Inflammatory macrophage treated with lipopolysaccharide for 4 hours (primary cell): ENCODE results near the gene MYO10.
A peak's percentile ranks its signal among the peaks of the same experiment; 100 is the strongest.

ENCODE experiments used
- DNase-seq: peaks from one replicate; pipeline ENCODE4 v3.0.0-alpha.2; 2020

MYO10 gene

DNA sequence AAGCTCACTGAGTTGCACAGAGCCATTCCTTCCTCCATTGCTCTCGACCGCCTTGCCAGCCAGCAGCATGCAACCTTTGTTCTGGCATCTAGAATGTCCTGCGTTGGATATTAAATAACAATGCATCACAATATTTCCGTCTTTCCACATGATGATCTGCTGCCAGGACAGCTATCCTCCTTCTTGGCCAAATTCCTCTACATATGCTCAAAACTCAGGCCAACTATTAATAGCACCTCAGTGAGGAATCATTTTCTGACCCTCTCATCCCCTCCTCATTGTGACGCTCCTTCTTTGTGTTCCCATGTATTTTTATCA, 128.6 kb downstream of the MYO10 start:
- no peak for DNase-seq

DNA sequence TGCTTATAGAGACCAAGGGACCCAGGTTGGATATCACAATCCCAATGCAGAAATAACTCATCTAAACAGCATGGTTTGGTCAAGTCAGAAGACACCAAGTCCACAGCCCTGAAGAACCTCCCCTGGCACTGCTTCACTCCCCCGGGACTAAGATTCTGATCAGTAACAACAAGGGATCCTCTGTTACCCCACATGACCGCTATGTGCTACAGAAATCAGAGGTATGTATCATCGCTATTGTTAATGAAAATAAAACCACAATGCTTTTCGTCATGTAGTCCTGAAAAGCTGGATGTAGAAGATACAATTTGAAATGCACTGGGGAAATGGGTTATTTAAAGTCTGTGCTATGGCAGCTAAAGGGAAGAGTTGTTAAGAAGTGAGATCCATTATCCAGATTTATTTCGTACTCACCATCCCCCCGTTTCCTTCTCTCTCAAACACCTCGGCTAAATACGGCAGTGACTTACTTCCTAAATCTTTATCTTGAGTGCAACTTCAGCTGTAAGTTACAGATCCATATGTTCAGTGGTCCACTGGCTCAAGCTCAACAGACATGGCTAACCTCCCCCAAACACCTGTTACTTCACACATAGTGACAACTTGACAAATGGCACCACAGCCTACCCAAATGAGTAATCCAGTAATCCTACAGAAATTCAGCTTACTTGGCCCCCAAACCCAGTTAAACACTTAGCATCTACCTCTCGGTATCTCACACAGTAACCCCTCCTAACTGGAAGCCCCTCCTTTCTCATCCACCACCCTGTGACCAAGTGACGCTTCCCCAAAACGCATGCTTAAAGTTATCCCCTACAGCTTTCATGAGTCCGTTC, 129.2 kb downstream of the MYO10 start:
- no peak for DNase-seq

DNA sequence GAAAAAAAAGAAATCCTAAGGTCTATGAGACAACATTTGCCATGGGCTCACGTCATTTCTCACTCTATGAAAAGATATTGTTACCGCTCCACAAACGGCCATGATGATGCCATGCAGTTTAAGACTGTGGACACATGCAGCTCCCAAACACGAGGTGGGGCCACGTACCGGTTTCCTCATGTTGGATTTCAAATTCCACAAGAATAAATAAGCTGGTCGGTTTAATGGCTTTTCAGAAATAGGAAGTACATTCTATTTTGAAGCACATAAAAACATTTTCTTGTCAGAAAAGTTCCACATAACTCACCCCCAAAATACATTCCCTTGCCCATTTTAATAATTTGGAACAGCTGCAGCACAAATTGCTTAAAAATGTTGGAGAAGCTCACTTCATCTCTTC, 130.6 kb downstream of the MYO10 start:
- no peak for DNase-seq

DNA sequence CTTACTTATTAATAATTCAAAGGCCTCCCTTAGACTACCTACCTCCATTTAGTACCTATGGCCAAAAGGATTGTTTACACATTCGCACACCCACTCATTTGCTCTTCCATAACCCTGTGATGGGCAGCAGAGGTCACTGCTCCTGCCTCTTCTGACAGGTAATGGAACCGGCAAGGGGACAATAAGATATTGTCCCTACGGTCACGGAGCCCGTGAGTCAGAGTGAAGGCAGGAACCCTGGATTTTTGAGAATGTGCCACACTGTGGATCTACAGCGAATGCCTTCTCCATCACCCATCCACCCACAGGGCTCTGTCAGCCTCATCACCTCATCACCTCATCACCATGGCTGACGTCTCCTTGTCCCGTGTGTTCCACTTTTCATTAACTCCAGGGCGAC, 132.3 kb downstream of the MYO10 start:
- no peak for DNase-seq

DNA sequence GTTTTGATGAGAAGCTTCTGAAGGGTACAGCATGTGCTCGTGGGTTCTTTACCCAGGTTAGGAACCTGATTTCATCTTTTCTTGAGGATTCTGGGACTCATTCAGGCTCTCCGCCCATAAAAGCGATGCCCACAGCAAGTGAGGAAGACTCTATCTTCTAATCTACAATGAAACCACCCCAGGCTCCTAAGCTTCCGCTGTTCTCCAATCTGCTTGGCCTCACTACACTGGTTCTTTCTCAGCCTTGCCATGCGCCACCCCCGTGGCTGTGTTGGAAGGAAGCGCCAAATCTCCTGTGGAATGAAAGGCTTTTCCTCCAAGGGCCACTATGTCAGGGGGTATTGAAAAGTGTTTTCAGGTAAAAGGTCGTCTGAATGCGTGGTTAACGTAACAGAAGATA, 135.6 kb downstream of the MYO10 start:
- no peak for DNase-seq

DNA sequence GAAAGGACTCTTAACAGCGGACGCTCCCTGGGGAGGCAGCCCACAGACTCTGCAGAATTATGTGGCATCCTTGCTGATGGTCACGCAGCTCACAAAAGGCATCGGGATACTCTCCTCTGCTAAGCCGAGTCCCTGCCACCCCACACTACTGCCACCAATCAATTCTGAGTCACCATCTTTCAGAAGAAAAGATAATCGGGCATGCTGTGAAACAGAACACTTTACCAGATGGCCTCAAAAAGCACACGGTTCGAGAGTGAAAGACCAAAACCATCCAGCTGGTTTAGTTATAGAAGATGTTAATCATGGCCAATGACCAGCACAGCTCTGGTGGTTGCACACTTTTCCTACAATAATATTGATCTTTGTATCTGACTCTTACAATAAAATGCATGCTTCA, 136.3 kb downstream of the MYO10 start:
- no peak for DNase-seq

DNA sequence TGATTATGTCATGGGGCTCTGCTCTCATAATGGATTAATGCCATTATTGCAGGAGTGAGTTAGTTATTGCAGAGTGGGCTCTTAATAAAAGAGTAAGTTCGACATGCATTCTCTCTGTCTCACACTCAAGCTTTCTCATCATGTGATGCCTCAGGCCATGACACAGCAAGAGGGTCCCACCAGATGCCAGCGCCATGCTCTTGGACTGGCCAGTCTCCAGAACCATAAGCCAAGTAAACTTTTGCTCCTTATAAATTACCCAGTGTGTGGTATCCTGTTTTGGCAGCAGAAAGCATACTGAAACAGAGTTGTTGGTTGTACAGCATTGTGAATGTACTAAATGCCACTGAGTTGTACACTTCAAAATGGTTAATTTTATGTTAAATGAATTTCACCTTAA, 138.1 kb downstream of the MYO10 start:
- DNase-seq: no peak

DNA sequence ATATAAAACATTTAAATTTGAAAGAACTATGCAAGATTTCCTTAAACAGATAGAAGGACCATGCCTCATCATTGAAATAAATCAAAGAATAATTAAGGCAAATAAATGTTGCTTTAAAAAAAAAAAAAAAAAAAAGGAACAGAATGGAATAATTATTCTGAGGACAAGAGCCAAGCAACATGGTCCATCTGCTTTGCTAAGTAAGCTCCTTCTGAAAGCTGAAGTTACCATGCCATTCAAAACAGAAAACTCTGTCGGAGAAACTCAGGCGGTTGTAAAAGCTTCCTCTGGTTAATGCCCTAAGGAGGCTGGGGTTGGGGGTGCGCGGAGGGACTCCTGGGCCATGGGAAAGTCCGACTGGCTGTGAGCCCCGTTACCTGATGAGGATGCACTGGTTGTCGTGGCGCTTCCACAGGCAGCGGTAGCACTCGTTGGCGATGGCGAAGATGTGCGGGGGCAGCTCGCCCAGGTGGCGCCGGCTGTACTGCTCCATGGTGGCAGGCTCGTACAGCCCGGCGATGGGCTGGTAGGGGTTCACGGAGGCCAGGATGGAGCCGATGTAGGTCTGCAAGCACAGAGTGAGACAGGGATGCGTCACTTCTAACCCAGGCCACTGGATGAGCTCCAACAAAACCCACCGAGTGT, 141.7 kb downstream of the MYO10 start:
- DNase-seq: no peak

DNA sequence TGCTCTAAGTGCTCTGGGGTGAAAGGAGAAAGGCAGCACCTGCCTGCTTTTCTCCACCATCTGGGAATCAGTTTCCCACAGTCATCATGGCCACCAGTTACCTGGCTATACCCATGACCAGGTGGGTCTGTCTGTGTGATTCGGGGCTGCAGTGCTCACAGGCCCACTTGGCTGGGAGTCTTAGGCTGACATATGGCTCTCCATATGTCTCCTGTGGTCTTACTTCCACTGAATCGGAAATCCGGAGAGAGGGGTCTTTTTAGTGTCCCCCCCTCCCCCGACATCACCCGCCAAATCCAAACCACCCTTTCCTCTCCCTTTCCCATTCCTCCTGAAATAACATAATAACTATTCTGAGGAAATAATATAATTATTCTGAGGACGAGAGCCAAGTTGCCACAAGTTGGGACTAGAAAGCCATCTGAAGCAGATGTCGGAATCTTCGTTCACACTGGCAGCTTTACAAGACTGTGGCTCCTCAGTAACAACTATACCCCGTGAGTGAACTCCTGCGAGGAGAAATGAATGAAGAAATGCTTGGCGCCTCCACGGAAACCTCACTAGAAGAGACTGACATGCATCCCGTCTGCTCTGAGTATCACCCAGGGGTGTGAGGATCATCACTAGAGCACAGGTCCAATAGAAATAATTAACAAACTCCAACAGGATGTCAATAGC, 143.4 kb downstream of the MYO10 start:
- DNase-seq: no peak

DNA sequence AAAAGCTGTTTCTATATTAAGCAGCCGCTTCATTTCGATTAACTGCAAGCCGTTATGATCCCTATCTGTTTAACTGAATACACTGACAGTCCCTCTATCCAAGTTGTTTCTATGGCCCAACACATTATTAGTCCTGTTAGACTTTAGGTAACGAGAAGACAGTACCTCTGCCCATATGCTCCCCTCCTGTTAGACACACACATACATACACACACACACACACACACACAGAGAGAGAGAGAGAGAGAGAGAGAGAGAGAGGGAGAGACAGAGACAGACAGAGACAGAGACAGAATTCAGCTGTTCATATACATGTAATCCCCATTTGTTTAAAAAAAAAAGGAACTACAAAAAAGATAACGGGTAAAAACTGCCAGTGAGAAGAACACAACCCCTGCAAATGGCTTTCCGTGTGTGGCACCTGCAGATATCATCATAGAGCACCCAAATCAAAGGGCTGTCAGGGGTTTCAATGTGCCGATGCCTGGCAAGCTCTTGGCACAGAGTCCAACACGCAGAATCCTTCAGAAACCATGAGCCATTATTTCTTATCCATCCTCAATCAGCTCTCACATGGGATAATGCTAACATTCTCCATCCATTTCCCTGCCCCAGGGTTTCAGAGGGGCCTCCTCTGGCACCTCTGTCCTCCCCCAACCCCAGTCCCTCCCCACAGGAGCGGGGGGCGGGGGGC, 144.0 kb downstream of the MYO10 start:
- DNase-seq: no peak

DNA sequence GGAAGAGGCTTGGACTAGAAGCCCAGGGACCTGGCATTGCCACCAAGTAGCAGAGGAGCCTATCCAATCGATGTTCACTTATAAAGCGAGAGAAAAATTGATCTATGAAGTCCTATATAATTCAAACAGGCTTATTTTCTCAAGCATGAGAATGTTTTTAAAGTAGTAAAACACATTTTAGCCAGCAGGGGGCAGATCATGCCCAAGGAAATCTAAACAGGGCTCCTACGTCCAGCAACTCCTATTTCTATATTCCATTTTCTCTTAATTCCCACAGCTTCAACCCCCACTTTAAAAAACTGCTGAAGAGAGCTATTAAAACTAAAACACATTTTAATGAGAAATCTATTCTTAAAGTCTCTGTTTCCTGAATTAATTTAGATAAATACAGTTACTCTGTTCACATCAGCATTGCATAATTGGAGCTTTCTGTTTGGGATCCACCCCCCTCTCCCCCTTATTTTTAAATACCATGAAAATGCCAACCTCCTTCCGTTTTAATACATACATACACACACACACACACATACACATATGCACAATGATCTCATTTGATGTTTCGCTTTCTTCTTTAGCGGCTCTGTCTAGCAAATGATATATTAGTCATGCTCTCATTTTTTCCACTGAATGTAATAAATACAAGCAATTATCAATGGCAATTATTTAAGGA, 144.9 kb downstream of the MYO10 start:
- peak; percentile 70 for DNase-seq

DNA sequence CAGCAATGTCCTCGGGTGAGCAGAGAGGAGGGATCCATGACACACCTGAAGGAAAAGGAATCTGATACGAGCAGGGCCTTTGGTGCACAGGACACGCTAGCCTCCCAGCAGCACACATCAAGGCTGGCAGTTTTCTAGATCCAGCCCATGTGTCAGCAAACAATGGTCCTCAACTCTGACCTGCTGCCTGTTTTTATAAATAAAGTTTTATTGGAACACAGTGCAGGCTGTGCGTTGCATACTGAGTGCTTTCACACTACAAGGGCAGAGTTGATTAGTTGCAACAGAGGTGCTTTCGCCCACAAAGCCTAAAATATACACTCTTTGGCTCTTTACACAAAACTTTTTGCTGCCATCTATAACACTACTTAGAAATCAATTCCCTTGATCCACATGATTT, 147.1 kb downstream of the MYO10 start:
- DNase-seq: no peak

DNA sequence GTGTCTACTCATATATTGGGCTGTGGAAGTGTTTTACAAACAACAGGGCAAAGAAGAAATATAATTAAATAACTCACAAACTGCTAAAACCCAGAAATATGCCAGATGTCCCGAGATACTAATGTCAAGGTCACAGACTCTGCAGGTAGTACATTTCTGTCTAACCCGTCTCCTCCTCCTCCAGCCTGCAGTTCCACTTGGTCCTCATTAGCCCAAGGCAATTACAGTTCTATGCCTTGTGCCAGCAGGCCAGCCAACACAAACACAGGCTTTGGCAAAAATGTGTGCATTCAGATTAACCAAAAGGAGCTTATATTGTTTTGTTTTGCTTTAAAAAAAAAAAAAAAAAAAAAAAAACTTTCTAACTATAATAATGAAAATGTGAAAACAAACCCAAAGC, 148.8 kb downstream of the MYO10 start:
- no peak for DNase-seq

DNA sequence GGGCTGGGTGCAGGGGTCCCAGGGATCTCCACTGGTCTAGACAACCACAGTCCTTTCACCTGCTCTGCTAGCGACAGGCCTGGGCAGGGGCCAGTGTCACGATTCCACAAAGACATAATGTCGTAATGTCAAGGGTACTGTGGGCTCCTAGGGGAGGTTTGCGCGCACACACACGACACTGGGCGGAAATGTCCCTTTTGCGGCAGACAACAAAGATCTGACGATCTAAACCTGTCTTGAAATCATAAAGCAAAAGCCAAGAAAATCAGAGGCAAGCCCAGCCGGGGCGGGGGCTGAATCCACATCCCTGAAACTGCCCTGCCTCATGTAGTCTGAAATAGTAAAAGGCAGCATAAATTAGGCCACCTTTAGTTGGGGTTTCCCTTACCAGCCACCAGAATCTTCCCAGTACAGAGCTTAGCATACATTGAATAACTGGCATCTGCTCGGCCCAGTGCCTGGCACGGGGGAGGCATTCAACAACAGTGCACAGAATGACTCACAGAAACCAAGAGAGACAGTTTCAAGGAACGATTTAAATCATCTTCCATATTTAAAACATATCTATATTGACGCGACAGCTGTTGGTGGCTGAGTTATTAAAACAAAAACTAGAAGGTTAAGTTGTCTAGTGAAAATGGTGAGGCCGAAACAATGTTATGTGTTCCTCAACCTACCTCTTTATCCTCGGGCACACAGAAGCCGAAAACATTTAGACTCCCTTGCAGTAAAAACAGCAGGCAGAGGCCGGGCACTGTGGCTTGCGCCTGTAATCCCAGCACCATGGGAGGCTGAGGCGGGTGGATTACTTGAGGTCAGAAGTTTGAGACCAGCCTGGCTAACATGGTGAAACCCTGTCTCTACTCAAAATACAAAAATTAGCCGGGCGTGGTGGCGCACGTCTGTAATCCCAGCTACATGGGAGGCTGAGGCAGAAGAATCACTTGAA, 151.0 kb downstream of the MYO10 start:
- DNase-seq: no peak

DNA sequence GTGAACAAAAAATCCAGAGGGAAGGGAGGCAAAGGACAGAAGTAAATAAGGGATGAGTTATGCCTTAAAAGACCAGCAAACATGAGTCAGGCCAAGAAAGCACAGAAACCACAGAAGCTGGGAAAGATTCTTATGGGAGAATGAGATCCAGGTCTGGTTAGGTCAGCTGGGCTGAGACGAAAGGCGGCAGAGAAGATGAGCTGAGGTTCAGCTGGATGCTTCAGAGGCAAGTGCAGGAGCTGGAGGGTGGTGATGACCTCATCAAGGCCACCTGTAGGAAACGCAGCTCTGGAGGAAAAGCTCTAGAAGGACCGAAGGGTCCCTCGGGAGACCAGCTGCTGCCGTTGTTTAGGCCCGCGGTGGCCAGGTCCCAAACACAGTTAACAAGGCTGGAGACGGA, 152.0 kb downstream of the MYO10 start:
- DNase-seq: no peak

DNA sequence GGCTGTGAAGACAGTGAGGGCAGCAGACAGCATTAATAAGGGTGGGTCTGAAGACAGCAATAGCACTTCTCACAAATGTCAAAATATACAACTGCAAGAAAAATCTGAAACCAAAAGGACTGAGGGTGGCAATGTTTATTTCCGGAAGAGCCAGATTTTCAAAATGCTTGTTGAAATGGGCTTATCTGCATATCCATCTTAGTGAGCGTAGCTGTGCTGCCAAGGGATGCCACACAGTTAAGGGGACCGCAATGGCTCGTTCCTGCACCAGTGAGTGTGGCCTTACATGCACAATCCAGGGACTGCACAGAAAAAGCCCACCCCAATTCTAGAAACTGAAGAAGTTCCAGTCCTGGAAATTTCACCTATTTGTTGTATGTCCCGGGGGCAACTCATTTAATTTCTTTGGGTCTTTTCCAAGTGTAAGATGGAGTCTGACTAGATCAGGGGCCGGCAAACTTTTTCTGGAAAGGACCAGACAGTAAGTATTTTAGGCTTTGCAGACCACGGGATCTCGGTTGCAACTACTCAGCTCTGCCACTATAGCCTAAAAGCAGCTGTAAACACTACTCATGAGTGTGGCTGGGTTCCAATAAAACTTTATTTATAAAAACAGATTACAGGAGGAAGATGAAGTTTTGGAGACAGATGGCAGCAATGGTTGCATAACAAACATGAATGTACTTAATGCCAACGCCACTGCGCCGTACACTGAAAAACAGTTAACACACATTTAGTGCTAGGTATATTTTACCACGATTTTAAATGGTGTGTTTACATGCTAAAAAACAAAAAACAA, 154.1 kb downstream of the MYO10 start:
- DNase-seq: no peak

DNA sequence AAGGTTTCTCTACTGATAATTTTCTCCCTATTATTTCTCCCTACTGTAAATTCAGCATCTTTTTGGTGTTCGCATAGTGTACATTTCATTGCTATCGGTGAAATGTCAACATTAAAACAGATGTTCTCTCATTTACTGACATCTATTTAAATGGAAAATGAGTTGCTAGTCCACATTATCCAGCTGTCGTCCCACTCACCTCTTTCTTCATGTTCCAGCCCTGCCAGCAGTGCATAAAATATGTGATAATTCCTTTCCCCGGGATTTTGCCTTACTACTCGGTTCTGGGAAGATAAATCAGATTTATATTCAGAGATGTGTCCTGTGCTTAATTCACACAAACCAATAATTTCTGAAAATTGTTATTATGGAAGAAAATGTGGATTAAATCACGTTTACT, 155.8 kb downstream of the MYO10 start:
- no peak for DNase-seq

DNA sequence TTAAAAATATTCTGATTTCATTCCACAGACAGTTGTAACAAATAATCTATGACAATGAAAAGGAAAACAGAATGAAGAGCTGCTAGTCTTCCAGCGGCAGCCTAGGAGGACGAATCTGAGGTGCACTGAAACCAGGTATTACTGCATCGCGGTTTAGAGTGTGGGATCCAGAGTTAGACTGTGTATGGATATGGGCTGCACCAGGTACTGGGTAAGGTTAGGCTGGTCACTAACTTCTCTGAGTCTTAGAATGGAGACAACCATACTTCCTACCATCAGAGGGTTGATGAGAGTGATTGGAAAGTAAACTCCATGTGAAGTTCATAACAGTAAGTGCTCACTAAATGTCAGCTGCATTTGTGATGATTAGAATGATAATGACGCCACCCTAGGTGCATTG, 158.7 kb downstream of the MYO10 start:
- DNase-seq: no peak

DNA sequence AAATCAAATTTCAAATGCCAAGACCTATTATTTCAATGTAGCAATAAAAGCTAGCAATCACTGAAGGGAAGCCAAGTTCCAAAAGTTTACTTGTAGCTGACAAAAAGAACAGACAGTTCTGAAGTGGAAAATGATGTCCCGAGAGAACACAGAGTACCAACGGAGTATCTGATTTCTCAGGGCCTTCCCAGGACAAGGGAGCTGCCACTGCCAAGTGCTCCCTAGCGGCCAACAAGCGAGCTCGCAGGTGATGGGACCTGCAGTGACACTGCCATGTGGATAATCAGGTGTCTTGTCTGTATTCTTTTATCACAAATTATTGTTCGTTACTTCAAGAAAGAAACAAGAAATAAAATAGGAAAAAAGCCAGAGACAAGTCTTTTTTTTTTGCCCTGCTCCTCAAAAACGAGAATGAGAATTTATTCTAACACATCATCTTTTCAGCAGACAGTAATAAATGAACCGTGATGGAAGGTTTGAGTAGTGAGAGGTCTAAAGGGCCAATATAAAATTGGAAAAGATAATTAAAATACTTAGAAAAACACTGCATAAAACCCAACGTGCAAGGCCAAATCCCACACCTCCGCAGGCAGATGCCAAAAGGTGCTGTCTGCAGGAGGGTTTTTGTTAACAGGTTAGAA, 159.4 kb downstream of the MYO10 start:
- no peak for DNase-seq

DNA sequence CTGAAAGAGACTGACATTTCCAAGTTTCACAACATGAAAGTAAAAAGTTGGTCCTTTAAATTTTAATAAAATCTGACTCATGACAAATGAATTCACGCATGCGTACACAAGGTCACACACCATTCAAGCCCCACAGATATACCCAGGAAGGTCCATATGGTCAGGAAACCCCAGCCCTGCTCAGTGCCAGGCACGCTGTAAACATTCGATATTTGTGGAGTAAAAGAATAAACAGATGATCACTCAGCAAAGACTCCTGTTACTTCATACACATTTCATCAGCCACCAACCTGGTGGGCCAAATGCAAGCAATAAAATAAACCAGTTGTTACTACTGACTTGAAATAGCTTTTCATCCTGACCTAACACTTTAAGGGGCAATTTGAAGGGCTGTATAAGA, 161.3 kb downstream of the MYO10 start:
- DNase-seq: no peak

DNA sequence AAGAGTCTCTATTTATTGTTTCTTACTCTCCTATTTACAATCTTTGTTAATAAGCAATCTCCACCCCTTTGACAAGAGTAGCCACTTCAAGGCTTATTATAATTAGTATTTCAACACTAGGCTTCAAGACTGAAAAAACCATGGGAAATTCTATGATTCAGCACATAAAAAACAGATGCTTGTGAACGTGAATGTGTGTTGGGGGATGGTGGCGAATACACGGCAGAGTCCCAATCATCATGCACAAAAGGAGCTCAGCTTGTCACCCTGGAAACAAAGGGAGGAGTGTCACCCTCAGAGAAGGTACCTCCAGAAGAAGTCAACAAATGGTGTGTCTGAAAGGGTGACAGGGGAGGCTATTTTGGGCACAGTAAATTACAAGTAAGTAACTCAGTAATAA, 162.1 kb downstream of the MYO10 start:
- no peak for DNase-seq
